H1 (cell line): ENCODE measurements around the gene LSM3. TPM values are rescaled to one million over a fixed set of nuclear protein-coding genes. Genes with fewer than 3 reads are reported as not detected.

Experiments used
- NRF1 ChIP-seq: IDR thresholded peaks from 2 replicates; pipeline ENCODE4 v1.6.1; 2011; ENCODE audit warnings: mild to moderate bottlenecking, low read depth, low read length, improper control_type of control experiment
- POLR2AphosphoS5 ChIP-seq: IDR thresholded peaks from 2 replicates; pipeline ENCODE4 v1.6.1; 2011; ENCODE audit warnings: low read depth, low read length
- RFX5 ChIP-seq: IDR thresholded peaks from 2 replicates; pipeline ENCODE4 v1.6.1; 2011; ENCODE audit warnings: low read depth, low read length, improper control_type of control experiment, borderline replicate concordance
- SIN3A ChIP-seq, 2 experiments: IDR thresholded peaks in 1 of 2; conservative IDR thresholded peaks in 1 of 2; 2 replicates each; pipeline ENCODE4 v1.6.1; 2011 to 2012; ENCODE audit warnings: low read length in 2 of 2, improper control_type of control experiment in 1 of 2, low read depth in 1 of 2, mild to moderate bottlenecking in 1 of 2
- SP2 ChIP-seq: IDR thresholded peaks from 2 replicates; pipeline ENCODE4 v1.6.1; 2012; ENCODE audit warnings: mild to moderate bottlenecking, low read length, inconsistent platforms
- TCF12 ChIP-seq: IDR thresholded peaks from 2 replicates; pipeline ENCODE4 v1.6.1; 2011; ENCODE audit warnings: low read depth, mild to moderate bottlenecking, low read length
- polyA plus RNA-seq, 7 experiments: library from polyadenylated mRNA; depleted of rRNA in 3 of 7; stranded (reverse) in 5 of 7; unstranded in 2 of 7; fragments of >200 nt in 5 of 7; fragments of 200-250 nt in 2 of 7; gene quantifications; 1 replicate in 5 of 7; 2 replicates in 1 of 7; 4 replicates in 1 of 7; pipeline versions ENCODE4 v1.2.1 to v1.2.3, GENCODE V29; 2011 to 2013; ENCODE audit warnings: missing spikeins in 2 of 7, mixed read lengths in 2 of 7
- total RNA-seq: library from RNA; stranded (reverse); fragmentation: NEBNext Ultra II Directional; extraction: Animal tissue kit (Norgen Biotek cat#: 25700); gene quantifications from 2 replicates; pipeline ENCODE4 v1.2.1, GENCODE V29; 2021
- TF ChIP-seq, protein P1 (sequence below): IDR thresholded peaks from 2 replicates; pipeline ENCODE4 v1.6.1; 2012; ENCODE audit warnings: low read length, inconsistent platforms

Gene LSM3
- total and polyA plus RNA-seq, 2 of the 8 experiments (the other 6 are each of a cell fraction or from before 2014, with no cell fraction given): 7.1 to 25.4 TPM

DNA sequence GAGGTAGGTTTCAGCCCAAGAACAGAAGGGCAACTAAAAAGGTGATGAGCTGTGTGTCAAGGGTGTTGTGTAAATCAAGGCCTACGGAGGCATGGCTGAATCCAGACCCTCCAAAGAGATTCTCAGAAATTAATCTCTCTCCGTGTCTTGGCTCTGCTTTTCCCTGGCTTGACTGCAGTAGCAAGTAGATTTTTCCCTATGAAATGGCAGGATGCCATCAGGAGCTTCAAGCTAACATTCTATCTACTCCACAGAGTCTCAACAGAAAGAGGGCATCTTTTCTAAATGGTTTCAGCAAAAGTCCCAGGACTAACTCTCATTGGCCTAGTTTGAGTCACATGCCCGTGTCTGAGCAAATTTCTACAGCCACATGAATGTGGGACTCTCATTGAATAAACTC lies 58.3 kb downstream of the LSM3 start (continued):
- no peak for TF ChIP-seq SIN3A (conservative IDR thresholded peaks at IDR 0.05 in 1 of 2, IDR thresholded peaks at IDR 0.05 in 1 of 2; ENCODE audit: low read depth in 1 of 2, low read length in 2 of 2)
- TF ChIP-seq TCF12: no peak
- TF ChIP-seq RFX5: no peak
- no peak for TF ChIP-seq SP2
- TF ChIP-seq, protein P1, sequence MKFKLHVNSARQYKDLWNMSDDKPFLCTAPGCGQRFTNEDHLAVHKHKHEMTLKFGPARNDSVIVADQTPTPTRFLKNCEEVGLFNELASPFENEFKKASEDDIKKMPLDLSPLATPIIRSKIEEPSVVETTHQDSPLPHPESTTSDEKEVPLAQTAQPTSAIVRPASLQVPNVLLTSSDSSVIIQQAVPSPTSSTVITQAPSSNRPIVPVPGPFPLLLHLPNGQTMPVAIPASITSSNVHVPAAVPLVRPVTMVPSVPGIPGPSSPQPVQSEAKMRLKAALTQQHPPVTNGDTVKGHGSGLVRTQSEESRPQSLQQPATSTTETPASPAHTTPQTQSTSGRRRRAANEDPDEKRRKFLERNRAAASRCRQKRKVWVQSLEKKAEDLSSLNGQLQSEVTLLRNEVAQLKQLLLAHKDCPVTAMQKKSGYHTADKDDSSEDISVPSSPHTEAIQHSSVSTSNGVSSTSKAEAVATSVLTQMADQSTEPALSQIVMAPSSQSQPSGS: no peak
- no peak for TF ChIP-seq NRF1
- TF ChIP-seq POLR2AphosphoS5: no peak
